Fibroblast of peridontal ligament (primary cell): ENCODE measurements around the gene SLC4A1AP.
"Not testable (repeated sequence)": the region's sequence is repeated elsewhere in the genome, so short reads cannot be mapped to it uniquely, and the experiment has no call there.

Experiments used
- DNase-seq: peaks from one replicate; pipeline ENCODE4 v3.0.0-alpha.2; 2010; ENCODE audit errors: extremely low read depth

SLC4A1AP gene

GRCh38 chr2:27651056-27651455 lies 12.6 kb upstream of the SLC4A1AP start:
- no peak for DNase-seq

- no peak for DNase-seq
These were observed 11.3 kb upstream of the SLC4A1AP start for GRCh38 chr2:27652341-27652740.

GRCh38 chr2:27652790-27653189 lies 10.9 kb upstream of the SLC4A1AP start:
- no peak for DNase-seq

- no peak for DNase-seq
These were observed 10.3 kb upstream of the SLC4A1AP start for GRCh38 chr2:27653397-27653796.

GRCh38 chr2:27655155-27655951 lies 8.3 kb upstream of the SLC4A1AP start:
- DNase-seq: peak; percentile 25

GRCh38 chr2:27661371-27661770 lies 2.3 kb upstream of the SLC4A1AP start:
- no peak for DNase-seq

GRCh38 chr2:27664154-27664574 lies 475 bp downstream of the SLC4A1AP start:
- no peak for DNase-seq

- no peak for DNase-seq
These were observed 1.1 kb downstream of the SLC4A1AP start for GRCh38 chr2:27664622-27665363.

GRCh38 chr2:27667446-27667845 lies 3.8 kb downstream of the SLC4A1AP start:
- DNase-seq: no peak

GRCh38 chr2:27671235-27671634 lies 7.5 kb downstream of the SLC4A1AP start:
- no peak for DNase-seq

GRCh38 chr2:27672723-27673486 lies 9.2 kb downstream of the SLC4A1AP start:
- DNase-seq: no peak

- DNase-seq: no peak
These were observed 16.9 kb downstream of the SLC4A1AP start for GRCh38 chr2:27680571-27680970.

- peak; percentile 48 for DNase-seq
These were observed 18.2 kb downstream of the SLC4A1AP start for GRCh38 chr2:27681841-27682240.

- DNase-seq: peak; percentile 91
These were observed 18.7 kb downstream of the SLC4A1AP start for GRCh38 chr2:27682334-27682771.

GRCh38 chr2:27683390-27684071 lies 19.8 kb downstream of the SLC4A1AP start:
- DNase-seq: peak; percentile 94

- DNase-seq: not testable (repeated sequence)
These were observed 21.3 kb downstream of the SLC4A1AP start for GRCh38 chr2:27685006-27685405.

- no peak for DNase-seq
These were observed 21.9 kb downstream of the SLC4A1AP start for GRCh38 chr2:27685577-27685976.

GRCh38 chr2:27687232-27687631 lies 23.5 kb downstream of the SLC4A1AP start:
- no peak for DNase-seq

GRCh38 chr2:27689424-27689823 lies 25.7 kb downstream of the SLC4A1AP start:
- no peak for DNase-seq

GRCh38 chr2:27690052-27690451 lies 26.4 kb downstream of the SLC4A1AP start:
- DNase-seq: no peak

- no peak for DNase-seq
These were observed 34.0 kb downstream of the SLC4A1AP start for GRCh38 chr2:27697660-27698059.

GRCh38 chr2:27701676-27702075 lies 38.0 kb downstream of the SLC4A1AP start:
- DNase-seq: peak; percentile 42
